ENCODE measurements around the gene PSRC1.

DNA sequence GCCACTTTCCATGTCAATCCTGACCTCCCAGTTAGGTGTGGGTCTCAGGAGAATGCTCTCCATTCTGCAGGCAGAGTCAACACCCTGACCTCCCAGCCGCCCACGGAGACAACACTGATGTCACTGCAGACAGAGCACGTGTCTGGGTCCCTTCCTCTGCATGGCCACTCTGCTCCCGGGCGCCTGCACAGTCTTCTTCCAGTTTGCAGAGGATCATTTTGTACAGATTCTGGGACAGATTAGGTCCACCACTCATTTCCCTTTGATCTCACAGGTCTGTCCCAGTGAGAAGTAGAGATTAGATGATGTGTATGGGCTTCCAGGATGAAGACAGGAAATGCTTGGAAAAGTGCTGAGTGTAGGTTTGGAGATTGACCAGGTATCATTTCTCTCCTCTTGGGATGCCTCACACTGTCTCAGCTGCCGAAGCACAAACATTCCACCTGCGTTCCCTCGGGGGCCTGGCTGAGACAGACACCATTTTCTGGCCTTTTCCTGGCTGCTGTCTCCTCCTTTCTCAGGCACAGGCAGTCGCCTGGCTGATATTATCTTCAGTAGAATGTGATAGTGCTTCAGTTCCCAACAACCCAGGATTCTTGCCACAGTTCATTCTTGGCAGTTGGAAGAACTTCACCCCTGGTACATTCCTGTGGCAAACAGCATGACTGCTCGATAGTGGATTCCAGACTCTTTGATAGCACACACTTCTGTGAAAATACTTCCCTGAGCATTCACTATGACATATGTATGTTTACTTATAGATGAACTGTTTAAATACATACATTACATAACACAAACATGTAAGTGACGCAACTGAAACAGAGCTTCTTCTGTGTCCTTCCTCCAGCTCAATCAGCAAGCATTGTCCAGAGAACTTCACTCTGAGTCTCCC lies 16.0 kb upstream of the PSRC1 start:
- TF ChIP-seq, protein P1, sequence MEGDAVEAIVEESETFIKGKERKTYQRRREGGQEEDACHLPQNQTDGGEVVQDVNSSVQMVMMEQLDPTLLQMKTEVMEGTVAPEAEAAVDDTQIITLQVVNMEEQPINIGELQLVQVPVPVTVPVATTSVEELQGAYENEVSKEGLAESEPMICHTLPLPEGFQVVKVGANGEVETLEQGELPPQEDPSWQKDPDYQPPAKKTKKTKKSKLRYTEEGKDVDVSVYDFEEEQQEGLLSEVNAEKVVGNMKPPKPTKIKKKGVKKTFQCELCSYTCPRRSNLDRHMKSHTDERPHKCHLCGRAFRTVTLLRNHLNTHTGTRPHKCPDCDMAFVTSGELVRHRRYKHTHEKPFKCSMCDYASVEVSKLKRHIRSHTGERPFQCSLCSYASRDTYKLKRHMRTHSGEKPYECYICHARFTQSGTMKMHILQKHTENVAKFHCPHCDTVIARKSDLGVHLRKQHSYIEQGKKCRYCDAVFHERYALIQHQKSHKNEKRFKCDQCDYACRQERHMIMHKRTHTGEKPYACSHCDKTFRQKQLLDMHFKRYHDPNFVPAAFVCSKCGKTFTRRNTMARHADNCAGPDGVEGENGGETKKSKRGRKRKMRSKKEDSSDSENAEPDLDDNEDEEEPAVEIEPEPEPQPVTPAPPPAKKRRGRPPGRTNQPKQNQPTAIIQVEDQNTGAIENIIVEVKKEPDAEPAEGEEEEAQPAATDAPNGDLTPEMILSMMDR (IDR thresholded peaks at IDR 0.05; ENCODE audit: poor library complexity), result no peak
- no peak for TF ChIP-seq EZH2 (IDR thresholded peaks at IDR 0.05; ENCODE audit: borderline replicate concordance)
